WERI-Rb-1 (cell line): ENCODE results near the gene PRR7.

Experiments used
- DNase-seq: peaks from one replicate; pipeline ENCODE4 v3.0.0-alpha.2; 2020
- H3K27ac ChIP-seq: fragments of 250-450 bp; sonication (Bioruptor Pico); 2 replicates; pipeline ENCODE4 v1.5.1; 2020; ENCODE audit warnings: mild to moderate bottlenecking, moderate library complexity
- H3K27me3 ChIP-seq: fragments of 250-450 bp; sonication (Bioruptor Pico); 2 replicates; pipeline ENCODE4 v1.5.1; 2021; ENCODE audit warnings: mild to moderate bottlenecking, low read depth, moderate library complexity; ENCODE audit not compliant: insufficient read depth, severe bottlenecking
- H3K36me3 ChIP-seq: fragments of 250-450 bp; sonication (Bioruptor Pico); 2 replicates; pipeline ENCODE4 v1.5.1; 2020; ENCODE audit warnings: mild to moderate bottlenecking, moderate library complexity
- H3K4me3 ChIP-seq: 2 replicates; pipeline ENCODE4 v1.5.1; 2011; ENCODE audit warnings: low read depth, mild to moderate bottlenecking, control low read depth, low read length
- H3K9me3 ChIP-seq: fragments of 250-450 bp; sonication (Bioruptor Pico); 2 replicates; pipeline ENCODE4 v1.5.1; 2021; ENCODE audit warnings: mild to moderate bottlenecking, moderate library complexity; ENCODE audit not compliant: severe bottlenecking
- TF ChIP-seq, protein P1 (sequence below): IDR thresholded peaks from 2 replicates; pipeline ENCODE4 v1.5.1; 2011; ENCODE audit warnings: low read depth, mild to moderate bottlenecking, control low read depth, inconsistent platforms, low read length

PRR7 gene

GRCh38 chr5:177478711-177479646 is 32.4 kb downstream of the PRR7 start:
- no peaks in the 10 kb centered on the region for H3K9me3 ChIP-seq
- no peak for DNase-seq
- no peaks in the 10 kb centered on the region for H3K27me3 ChIP-seq
- no peak overlapping the region for H3K27ac ChIP-seq
- TF ChIP-seq, protein P1, sequence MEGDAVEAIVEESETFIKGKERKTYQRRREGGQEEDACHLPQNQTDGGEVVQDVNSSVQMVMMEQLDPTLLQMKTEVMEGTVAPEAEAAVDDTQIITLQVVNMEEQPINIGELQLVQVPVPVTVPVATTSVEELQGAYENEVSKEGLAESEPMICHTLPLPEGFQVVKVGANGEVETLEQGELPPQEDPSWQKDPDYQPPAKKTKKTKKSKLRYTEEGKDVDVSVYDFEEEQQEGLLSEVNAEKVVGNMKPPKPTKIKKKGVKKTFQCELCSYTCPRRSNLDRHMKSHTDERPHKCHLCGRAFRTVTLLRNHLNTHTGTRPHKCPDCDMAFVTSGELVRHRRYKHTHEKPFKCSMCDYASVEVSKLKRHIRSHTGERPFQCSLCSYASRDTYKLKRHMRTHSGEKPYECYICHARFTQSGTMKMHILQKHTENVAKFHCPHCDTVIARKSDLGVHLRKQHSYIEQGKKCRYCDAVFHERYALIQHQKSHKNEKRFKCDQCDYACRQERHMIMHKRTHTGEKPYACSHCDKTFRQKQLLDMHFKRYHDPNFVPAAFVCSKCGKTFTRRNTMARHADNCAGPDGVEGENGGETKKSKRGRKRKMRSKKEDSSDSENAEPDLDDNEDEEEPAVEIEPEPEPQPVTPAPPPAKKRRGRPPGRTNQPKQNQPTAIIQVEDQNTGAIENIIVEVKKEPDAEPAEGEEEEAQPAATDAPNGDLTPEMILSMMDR = no peak
- no peak overlapping the region for H3K4me3 ChIP-seq
- H3K36me3 ChIP-seq = no peaks in the 10 kb centered on the region; the same call in 1 of the 2 replicates

GRCh38 chr5:177479774-177480173 is 33.2 kb downstream of the PRR7 start:
- no peak overlapping the region for H3K27ac ChIP-seq
- TF ChIP-seq, protein P1 = no peak
- DNase-seq = no peak

GRCh38 chr5:177482359-177482795 is 35.8 kb downstream of the PRR7 start:
- TF ChIP-seq, protein P1 = no peak
- no peak overlapping the region for H3K27ac ChIP-seq
- no peak overlapping the region for H3K4me3 ChIP-seq
- H3K9me3 ChIP-seq = no peaks in the 10 kb centered on the region
- no peaks in the 10 kb centered on the region; the same call in none of the 2 replicates for H3K36me3 ChIP-seq
- H3K27me3 ChIP-seq = no peaks in the 10 kb centered on the region
- no peak for DNase-seq

More at GRCh38 chr5:177479774-177480173, 33.2 kb downstream of the PRR7 start:
- no peak overlapping the region for H3K4me3 ChIP-seq
- H3K36me3 ChIP-seq = no peaks in the 10 kb centered on the region; the same call in 1 of the 2 replicates
- H3K27me3 ChIP-seq = no peaks in the 10 kb centered on the region
- H3K9me3 ChIP-seq = no peaks in the 10 kb centered on the region

DNA sequence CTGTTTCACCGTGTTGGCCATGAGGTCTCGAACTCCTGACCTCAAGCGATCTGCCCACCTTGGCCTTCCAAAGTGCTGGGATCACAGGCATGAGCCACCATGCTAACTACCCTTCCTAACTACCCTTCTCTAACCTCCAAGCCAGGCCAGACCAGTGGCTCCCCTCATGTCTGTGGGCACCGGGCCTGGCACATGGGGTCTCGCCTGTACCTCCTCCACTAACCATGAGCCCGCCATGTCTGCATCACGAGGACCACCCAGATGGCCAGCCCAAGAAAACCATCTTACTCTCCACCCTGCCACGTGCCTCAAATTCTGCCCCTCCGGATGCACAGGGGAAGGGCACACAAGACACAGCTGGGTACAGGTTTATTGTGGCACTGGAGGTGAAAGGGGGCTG is 36.4 kb downstream of the PRR7 start:
- Histone ChIP-seq H3K27ac (no peak overlapping the region), H3K9me3 (no peaks in the 10 kb centered on the region), H3K27me3 (no peaks in the 10 kb centered on the region), H3K36me3 (peaks cover 3% of the 10 kb centered on the region), H3K4me3 (no peak overlapping the region)
- TF ChIP-seq, protein P1 = no peak
- no peak for DNase-seq

DNA sequence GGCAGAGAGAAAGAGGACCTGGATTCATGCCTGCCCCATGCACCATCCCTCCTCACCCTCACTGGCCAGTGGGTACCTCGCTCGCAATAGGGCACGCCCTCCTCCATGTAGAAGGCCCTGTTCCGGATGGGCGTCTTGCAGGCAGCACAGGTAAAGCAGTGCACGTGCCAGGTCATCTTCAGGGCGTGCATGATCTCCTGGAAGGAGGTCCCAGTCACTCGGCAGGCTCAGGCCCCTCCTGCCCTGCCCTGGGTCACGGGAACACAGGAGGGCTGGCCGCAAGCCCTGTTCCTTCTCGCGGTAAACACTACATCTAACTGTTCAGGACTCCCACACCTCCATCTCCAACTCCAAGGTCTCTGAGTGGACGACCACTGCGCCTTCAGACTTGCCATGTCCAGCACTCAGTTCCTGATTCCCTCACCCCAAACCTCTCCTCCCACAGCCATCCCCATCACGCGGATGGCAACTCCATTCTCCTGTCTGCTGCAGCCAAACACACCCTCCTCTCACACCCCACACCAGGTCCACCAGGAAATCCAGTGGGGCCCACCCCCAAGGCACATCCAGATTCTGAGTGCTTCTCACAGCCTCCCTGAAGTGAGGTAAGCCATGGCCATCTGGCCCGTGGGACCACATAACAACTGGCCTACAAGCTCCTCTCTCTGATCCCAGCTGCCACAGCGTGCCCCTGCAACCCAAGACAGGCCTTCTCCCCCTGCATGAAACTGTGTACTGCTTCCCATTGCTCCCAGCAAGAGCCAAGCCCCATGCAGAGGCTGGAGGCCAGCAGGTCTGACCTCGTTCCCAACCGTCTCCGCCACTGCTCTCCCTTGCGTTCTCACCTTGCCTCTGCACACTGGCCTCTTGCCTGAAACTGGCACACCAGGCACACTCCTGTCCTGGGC is 37.6 kb downstream of the PRR7 start:
- no peaks in the 10 kb centered on the region for H3K9me3 ChIP-seq
- no peaks in the 10 kb centered on the region for H3K27me3 ChIP-seq
- no peak overlapping the region for H3K4me3 ChIP-seq
- H3K36me3 ChIP-seq = peaks cover 6% of the 10 kb centered on the region
- TF ChIP-seq, protein P1 = no peak
- H3K27ac ChIP-seq = peak overlapping the region; percentile 64
- peak; percentile 59 for DNase-seq
